AG10803 (cell line): ENCODE data around the gene NLRP12.

Source experiments
- DNase-seq: peaks from one replicate; pipeline ENCODE4 v3.0.0; 2010; ENCODE audit warnings: low read depth
- H3K4me3 ChIP-seq: 2 replicates; pipeline ENCODE4 v1.5.1; 2011; ENCODE audit warnings: mild to moderate bottlenecking, low read length, control low read depth
- CTCF ChIP-seq: conservative IDR thresholded peaks from 2 replicates; pipeline ENCODE4 v1.5.1; 2011; ENCODE audit warnings: mild to moderate bottlenecking, low read length, control low read depth, inconsistent platforms

Gene NLRP12

DNA sequence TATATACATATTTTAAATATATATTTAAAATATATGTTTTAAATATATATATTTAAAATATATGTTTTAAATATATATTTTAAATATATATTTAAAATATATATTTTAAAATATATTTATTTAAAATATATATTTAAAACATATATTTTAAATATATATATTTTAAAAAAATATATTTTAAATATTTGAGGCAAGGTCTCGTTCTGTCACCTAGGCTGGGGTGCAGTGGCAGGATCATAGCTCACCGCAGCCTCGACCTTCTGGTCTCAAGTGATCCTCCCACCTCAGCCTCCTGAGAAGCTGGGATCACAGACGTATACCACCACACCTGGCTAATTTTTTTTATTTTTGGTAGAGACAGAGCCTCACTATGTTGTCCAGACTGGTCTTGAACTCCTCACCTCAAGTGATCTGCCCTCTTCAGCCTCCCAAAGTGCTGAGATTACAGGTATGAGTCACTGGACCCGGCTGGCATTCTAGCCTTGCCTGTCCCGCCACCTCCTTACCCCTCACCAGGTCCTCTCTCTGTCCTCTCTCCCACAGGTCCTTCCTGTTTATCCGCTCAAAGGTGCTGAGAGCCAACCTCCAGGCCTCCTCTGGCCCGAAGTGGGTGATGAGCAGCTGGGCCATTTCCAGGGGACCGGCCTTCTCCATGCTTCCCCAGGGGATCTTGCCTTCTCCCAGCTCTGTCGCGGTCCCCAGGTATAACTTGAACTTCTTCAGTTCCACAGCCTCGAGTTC, 564 bp downstream of the NLRP12 start:
- TF ChIP-seq CTCF: no peak
- DNase-seq: no peak

DNA sequence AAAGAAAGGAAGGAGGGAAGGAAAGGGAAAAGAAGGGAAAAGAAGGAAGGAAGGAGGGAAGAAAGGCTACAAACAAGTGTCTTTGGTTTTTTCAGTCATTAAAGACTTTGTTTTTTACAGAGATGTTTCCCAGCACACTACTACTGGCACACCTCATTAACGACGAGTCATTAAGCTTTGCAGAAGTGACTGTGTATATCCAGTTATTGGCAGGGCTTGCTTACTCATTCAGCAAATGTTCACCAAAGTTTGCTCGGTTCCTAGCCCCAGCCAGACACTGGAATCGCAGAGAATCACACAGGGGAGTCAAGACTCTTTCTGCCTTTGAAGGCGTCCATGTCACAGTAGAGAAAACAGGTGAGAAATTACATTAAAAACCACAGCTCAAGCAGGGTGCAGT, 4.3 kb downstream of the NLRP12 start:
- DNase-seq: no peak
- no peak for TF ChIP-seq CTCF
- no peak overlapping the region for H3K4me3 ChIP-seq

More for the DNA sequence above, 564 bp downstream of the NLRP12 start:
- H3K4me3 ChIP-seq: no peak overlapping the region

GRCh38 chr19:53818756-53819155, 5.4 kb downstream of the NLRP12 start:
- no peak overlapping the region for H3K4me3 ChIP-seq
- TF ChIP-seq CTCF: no peak
- no peak for DNase-seq

DNA sequence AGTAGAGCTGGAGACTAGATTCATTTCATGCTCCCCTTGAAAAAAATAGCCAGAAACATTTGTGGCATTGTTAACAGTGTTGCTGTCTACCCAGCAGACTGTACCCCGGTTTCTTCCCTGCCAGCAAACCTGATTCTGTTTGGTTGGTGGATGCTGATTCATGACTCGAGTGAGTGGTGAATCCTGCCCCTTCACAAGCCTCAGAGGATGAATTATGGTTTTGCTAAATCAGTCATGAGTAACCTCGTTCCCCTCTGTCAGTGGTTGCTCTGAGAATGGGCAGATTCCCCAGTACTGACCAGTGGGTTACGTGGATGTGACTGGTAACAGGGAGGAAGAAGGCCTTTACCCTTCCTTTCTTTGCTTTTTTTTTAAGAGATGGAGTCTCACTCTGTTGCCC, 10.1 kb downstream of the NLRP12 start:
- no peak overlapping the region for H3K4me3 ChIP-seq
- TF ChIP-seq CTCF: no peak
- DNase-seq: peak; percentile 44

GRCh38 chr19:53812335-53812734, 11.8 kb downstream of the NLRP12 start:
- H3K4me3 ChIP-seq: no peak overlapping the region
- peak; percentile 19 for TF ChIP-seq CTCF
- DNase-seq: no peak

DNA sequence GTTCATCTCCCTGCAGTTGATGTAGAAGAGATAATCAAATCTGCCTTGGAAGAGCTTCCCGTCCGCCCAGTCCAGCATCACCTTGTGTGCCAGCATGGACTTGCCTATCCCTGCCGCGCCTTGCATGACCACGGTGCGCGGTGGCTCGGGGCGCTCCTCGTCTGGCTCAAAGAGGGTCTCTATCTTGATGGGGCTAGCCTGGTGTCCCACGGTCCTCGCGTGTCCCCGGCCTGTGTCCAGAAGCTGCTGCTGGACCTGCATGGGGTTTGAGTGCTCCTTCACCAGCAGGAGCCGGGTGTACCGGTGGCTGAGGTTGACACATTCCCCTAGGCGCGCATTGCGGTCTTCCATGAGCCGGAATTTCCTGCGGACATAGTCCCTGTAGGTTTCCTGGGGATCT, 13.2 kb downstream of the NLRP12 start:
- no peak for TF ChIP-seq CTCF
- H3K4me3 ChIP-seq: no peak overlapping the region
- DNase-seq: no peak

GRCh38 chr19:53810187-53810546, 13.9 kb downstream of the NLRP12 start:
- H3K4me3 ChIP-seq: no peak overlapping the region
- DNase-seq: no peak

More at GRCh38 chr19:53810187-53810546, 13.9 kb downstream of the NLRP12 start:
- no peak for TF ChIP-seq CTCF
